Esophagus mucosa (tissue), 1 donor: ENCODE results near the gene SERBP1. TPM values are rescaled to one million over a fixed set of nuclear protein-coding genes. Genes with fewer than 3 reads are reported as not detected.
A peak's percentile ranks its signal among the peaks of the same experiment; 100 is the strongest.
"Not testable (repeated sequence)": the region's sequence is repeated elsewhere in the genome, so short reads cannot be mapped to it uniquely, and the experiment has no call there.

Experiments used
- ATAC-seq: fragments of 200-7000 bp; cut with Tn5 transposase; one replicate; pipeline ENCODE4 v1.9.1; 2020
- total RNA-seq: library from RNA; stranded (reverse); gene quantifications from one replicate; pipeline ENCODE4 v1.2.4, GENCODE V29; 2023
- donor health status: DM: yes; HTN: yes; CAD: no.

The SERBP1 gene
- total RNA-seq, result 225 TPM

- peak; percentile 97 for ATAC-seq
Observed at GRCh38 chr1:67430358-67431155, at the start of gene SERBP1. Gene SERBP1 (minus strand): TSS chr1:67430402. CDS start chr1:67430300, 102 bp downstream.

GRCh38 chr1:67479146-67479891 is 49.1 kb upstream of the SERBP1 start:
- ATAC-seq, result peak; percentile 72

GRCh38 chr1:67476906-67477305 is 46.7 kb upstream of the SERBP1 start:
- ATAC-seq, result no peak

- ATAC-seq, result no peak
Observed at GRCh38 chr1:67476006-67476482, 45.8 kb upstream of the SERBP1 start.

- no peak for ATAC-seq
Observed at GRCh38 chr1:67472056-67472455, 41.9 kb upstream of the SERBP1 start.

- no peak for ATAC-seq
Observed at GRCh38 chr1:67469431-67469830, 39.2 kb upstream of the SERBP1 start.

- ATAC-seq, result peak; percentile 67
Observed at GRCh38 chr1:67468066-67468718, 38.0 kb upstream of the SERBP1 start.

- no peak for ATAC-seq
Observed at GRCh38 chr1:67465375-67465774, 35.2 kb upstream of the SERBP1 start.

- peak; percentile 4 for ATAC-seq
Observed at GRCh38 chr1:67464746-67465145, 34.5 kb upstream of the SERBP1 start.

- no peak for ATAC-seq
Observed at GRCh38 chr1:67464058-67464457, 33.9 kb upstream of the SERBP1 start.

- ATAC-seq, result peak; percentile 37
Observed at GRCh38 chr1:67463298-67463955, 33.2 kb upstream of the SERBP1 start.

- peak; percentile 35 for ATAC-seq
Observed at GRCh38 chr1:67460676-67461500, 30.7 kb upstream of the SERBP1 start.

- ATAC-seq, result peak; percentile 85
Observed at GRCh38 chr1:67459068-67459467, 28.9 kb upstream of the SERBP1 start.

- no peak for ATAC-seq
Observed at GRCh38 chr1:67458663-67459062, 28.5 kb upstream of the SERBP1 start.

- ATAC-seq, result no peak
Observed at GRCh38 chr1:67457247-67457646, 27.0 kb upstream of the SERBP1 start.

- no peak for ATAC-seq
Observed at GRCh38 chr1:67451815-67452214, 21.6 kb upstream of the SERBP1 start.

GRCh38 chr1:67451356-67451755 is 21.2 kb upstream of the SERBP1 start:
- no peak for ATAC-seq

- no peak for ATAC-seq
Observed at GRCh38 chr1:67446893-67447292, 16.7 kb upstream of the SERBP1 start.

- not testable (repeated sequence) for ATAC-seq
Observed at GRCh38 chr1:67446014-67446413, 15.8 kb upstream of the SERBP1 start.

GRCh38 chr1:67441739-67442281 is 11.6 kb upstream of the SERBP1 start:
- no peak for ATAC-seq

- ATAC-seq, result no peak
Observed at GRCh38 chr1:67441183-67441582, 11.0 kb upstream of the SERBP1 start.
